Liver (tissue), 3 donors: Measurements from ENCODE around the gene SLC2A6.

Source experiments
- TAF1 ChIP-seq: conservative IDR thresholded peaks from 2 replicates; pipeline ENCODE4 v1.6.1; 2016; ENCODE audit warnings: antibody characterized with exemption, mild to moderate bottlenecking
- TF ChIP-seq, protein P1 (sequence below): fragments of 150-350 bp; IDR thresholded peaks from 2 replicates; pipeline ENCODE4 v1.5.1; 2017; ENCODE audit warnings: improper control_type of control experiment, low read depth, low read length; ENCODE audit not compliant: missing input control
- TF ChIP-seq, protein P2 (sequence below): IDR thresholded peaks from 2 replicates; pipeline ENCODE4 v1.6.1; 2016; ENCODE audit warnings: antibody characterized with exemption, mild to moderate bottlenecking
- donor health status: healthy.
- donor health status: healthy.

DNA sequence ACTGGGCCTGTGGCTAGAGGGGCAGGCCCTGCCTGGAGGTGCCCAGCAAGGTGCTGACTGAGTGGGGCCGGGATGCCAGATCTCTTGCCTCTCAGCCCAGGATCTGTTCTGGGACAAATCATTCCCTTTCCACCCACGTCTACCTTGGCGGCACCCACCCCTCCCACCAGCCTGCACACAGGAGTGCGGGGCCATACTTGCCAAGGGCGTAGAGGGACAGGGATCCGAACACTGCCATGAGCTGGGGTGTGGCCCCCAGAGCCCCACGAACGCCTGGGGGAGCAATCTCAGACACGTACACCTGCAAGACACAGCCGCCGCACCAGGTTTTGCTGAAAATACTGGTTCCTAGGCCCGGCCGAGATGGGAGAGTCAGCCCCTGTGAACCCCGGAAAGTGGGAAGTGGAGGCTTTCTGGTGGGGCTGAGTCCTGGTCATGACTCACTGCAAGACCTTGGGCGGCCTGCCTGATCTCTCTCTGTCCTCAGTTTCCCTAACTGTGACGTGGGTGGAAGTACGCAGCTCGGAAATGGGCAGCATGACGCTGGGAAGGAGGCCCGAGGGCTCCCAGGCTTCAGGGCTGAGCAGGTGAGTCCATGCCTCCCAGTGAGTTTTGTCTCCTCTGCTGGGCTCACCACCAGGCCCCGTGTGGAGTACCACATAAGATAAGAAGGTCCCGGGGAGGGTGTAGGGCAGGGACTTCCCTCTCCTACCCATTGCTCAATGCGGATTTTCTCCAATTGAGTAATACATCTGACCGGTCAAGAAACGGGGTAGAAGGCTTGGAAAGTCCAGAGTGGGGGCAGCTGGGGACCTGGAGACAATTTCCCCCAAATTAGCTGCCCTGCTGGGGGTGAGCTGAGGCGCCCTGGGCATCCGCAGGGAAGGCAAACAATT lies 2.6 kb downstream of the SLC2A6 start:
- TF ChIP-seq, protein P1, sequence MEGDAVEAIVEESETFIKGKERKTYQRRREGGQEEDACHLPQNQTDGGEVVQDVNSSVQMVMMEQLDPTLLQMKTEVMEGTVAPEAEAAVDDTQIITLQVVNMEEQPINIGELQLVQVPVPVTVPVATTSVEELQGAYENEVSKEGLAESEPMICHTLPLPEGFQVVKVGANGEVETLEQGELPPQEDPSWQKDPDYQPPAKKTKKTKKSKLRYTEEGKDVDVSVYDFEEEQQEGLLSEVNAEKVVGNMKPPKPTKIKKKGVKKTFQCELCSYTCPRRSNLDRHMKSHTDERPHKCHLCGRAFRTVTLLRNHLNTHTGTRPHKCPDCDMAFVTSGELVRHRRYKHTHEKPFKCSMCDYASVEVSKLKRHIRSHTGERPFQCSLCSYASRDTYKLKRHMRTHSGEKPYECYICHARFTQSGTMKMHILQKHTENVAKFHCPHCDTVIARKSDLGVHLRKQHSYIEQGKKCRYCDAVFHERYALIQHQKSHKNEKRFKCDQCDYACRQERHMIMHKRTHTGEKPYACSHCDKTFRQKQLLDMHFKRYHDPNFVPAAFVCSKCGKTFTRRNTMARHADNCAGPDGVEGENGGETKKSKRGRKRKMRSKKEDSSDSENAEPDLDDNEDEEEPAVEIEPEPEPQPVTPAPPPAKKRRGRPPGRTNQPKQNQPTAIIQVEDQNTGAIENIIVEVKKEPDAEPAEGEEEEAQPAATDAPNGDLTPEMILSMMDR = no peak
- no peak for TF ChIP-seq TAF1
- TF ChIP-seq, protein P2, sequence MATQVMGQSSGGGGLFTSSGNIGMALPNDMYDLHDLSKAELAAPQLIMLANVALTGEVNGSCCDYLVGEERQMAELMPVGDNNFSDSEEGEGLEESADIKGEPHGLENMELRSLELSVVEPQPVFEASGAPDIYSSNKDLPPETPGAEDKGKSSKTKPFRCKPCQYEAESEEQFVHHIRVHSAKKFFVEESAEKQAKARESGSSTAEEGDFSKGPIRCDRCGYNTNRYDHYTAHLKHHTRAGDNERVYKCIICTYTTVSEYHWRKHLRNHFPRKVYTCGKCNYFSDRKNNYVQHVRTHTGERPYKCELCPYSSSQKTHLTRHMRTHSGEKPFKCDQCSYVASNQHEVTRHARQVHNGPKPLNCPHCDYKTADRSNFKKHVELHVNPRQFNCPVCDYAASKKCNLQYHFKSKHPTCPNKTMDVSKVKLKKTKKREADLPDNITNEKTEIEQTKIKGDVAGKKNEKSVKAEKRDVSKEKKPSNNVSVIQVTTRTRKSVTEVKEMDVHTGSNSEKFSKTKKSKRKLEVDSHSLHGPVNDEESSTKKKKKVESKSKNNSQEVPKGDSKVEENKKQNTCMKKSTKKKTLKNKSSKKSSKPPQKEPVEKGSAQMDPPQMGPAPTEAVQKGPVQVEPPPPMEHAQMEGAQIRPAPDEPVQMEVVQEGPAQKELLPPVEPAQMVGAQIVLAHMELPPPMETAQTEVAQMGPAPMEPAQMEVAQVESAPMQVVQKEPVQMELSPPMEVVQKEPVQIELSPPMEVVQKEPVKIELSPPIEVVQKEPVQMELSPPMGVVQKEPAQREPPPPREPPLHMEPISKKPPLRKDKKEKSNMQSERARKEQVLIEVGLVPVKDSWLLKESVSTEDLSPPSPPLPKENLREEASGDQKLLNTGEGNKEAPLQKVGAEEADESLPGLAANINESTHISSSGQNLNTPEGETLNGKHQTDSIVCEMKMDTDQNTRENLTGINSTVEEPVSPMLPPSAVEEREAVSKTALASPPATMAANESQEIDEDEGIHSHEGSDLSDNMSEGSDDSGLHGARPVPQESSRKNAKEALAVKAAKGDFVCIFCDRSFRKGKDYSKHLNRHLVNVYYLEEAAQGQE = no peak
